Right lobe of liver (tissue), 6 donors: ENCODE measurements around the gene TAF7. TPM values are rescaled to one million over a fixed set of nuclear protein-coding genes. Genes with fewer than 3 reads are reported as not detected.
A peak's percentile ranks its signal among the peaks of the same experiment; 100 is the strongest.
"Not testable (repeated sequence)": the region's sequence is repeated elsewhere in the genome, so short reads cannot be mapped to it uniquely, and the experiment has no call there.

Experiments used
- ATAC-seq, 4 donors: fragments of 200-7000 bp; cut with Tn5 transposase; one replicate each; pipeline ENCODE4 v1.9.1; 2020; ENCODE audit warnings: mild to moderate bottlenecking in 4 of 4, moderate library complexity in 4 of 4
- DNase-seq, 3 donors: peaks; one replicate each; pipeline ENCODE4 v3.0.0-alpha.2; 2020
- H3K27ac ChIP-seq, 3 donors: fragments of 200-600 bp; one replicate each; pipeline ENCODE4 v1.8.0; 2022
- H3K27me3 ChIP-seq, 2 donors: fragments of 200-600 bp; one replicate each; pipeline ENCODE4 v1.8.0; 2022
- H3K36me3 ChIP-seq, 4 donors: fragments of 200-600 bp; sonication (generic) in 1 of 4; one replicate each; pipeline versions ENCODE4 v1.5.1 to v1.8.0; 2017 to 2022; ENCODE audit warnings: control low read depth in 1 of 4
- H3K4me1 ChIP-seq, 4 donors: fragments of 200-600 bp; sonication (generic) in 1 of 4; one replicate each; pipeline versions ENCODE4 v1.5.1 to v1.8.0; 2017 to 2022; ENCODE audit warnings: control low read depth in 1 of 4
- H3K4me3 ChIP-seq, 3 donors: fragments of 200-600 bp; one replicate each; pipeline ENCODE4 v1.8.0; 2022
- H3K9me3 ChIP-seq, 4 donors: fragments of 200-600 bp; sonication (generic) in 1 of 4; one replicate each; pipeline versions ENCODE4 v1.5.1 to v1.8.0; 2017 to 2022; ENCODE audit warnings: control low read depth in 1 of 4
- CTCF ChIP-seq, 4 donors: fragments of 200-600 bp in 3 of 4; fragments of 450-650 bp in 1 of 4; IDR thresholded peaks; one replicate each; pipeline versions ENCODE4 v1.5.1 to v1.8.0; 2016 to 2022; ENCODE audit warnings: antibody characterized with exemption in 4 of 4, mild to moderate bottlenecking in 2 of 4
- POLR2A ChIP-seq: fragments of 450-650 bp; IDR thresholded peaks from one replicate; pipeline ENCODE4 v1.6.1; 2017; ENCODE audit warnings: antibody characterized with exemption, mild to moderate bottlenecking
- WGBS: methylation state at CpG from one replicate; pipeline ENCODE4 v1.1.6; 2018; ENCODE audit warnings: low coverage, low lambda C conversion rate; ENCODE audit not compliant: insufficient coverage; ENCODE audit errors: missing lambda C conversion rate; 5-methylcytosine and 5-hydroxymethylcytosine counted together
- intact Hi-C, 2 donors: fragments of 100-400 bp; cut with DNase I; formaldehyde crosslinking; loops; one replicate each; pipeline versions ENCODE4 v1.11.2 to v1.14.1; 2022
- total RNA-seq, 6 experiments: library from RNA; depleted of rRNA in 2 of 6; stranded (reverse); fragments of >200 nt in 2 of 6; fragmentation: NEBNext Ultra II Directional in 3 of 6; extraction: Animal tissue kit (Norgen Biotek cat#: 25700) in 3 of 6; gene quantifications; one replicate each; pipeline versions ENCODE4 v1.1.0 to v1.2.4, GENCODE V29; 2016 to 2023
- donor health status: DM: no; HTN: yes; CAD: no.
- donor health status: DM: no; HTN: no; CAD: no.
- donor health status: DM: no; HTN: no; CAD: no.
- donor health status: DM: no; HTN: yes; CAD: no.
- donor health status: DM: no; HTN: yes; CAD: no.

The TAF7 gene
- total RNA-seq, 6 experiments from 2014 or later, result 17.7 to 37.9 (median 22.3) TPM

- ATAC-seq (peak in 2 of 4 donors; percentile 41 to 43), DNase-seq (no peak)
- 15% methylated on average over 9 of the region's 9 CpGs for WGBS
- H3K4me3 ChIP-seq, result peak within 1 kb of the TSS in 2 of 3 donors; percentile 18 to 24
- H3K27me3 ChIP-seq, result no peaks in the 10 kb centered on the region
- H3K9me3 ChIP-seq, result peaks cover 0 to 4% (median 0%) of the 10 kb centered on the region in 4 donors
- TF ChIP-seq POLR2A (no peak), CTCF (IDR thresholded peaks at IDR 0.05) (peak in 3 of 4 donors; percentile 13 to 22 (median 22))
- no peaks in the 10 kb centered on the region for H3K36me3 ChIP-seq
- intact Hi-C loops, result no loop called here
- H3K4me1 ChIP-seq, result no peaks in the 10 kb centered on the region
- H3K27ac ChIP-seq, result no peak within 1 kb of the TSS
Measured at GRCh38 chr5:141343242-141343952, 22.8 kb upstream of the TAF7 start, which contains the start of gene PCDHGA3. TSS of gene PCDHGA3 (plus strand) at chr5:141343829. CDS start at chr5:141344034, 205 bp downstream.

GRCh38 chr5:141342773-141343172, 22.2 kb upstream of the TAF7 start:
- no peaks in the 10 kb centered on the region for H3K4me1 ChIP-seq
- peaks cover 0 to 4% (median 0%) of the 10 kb centered on the region in 4 donors for H3K9me3 ChIP-seq
- H3K4me3 ChIP-seq, result no peak overlapping the region
- no peak for ATAC-seq
- intact Hi-C loops, result no loop called here
- TF ChIP-seq POLR2A (no peak), CTCF (IDR thresholded peaks at IDR 0.05) (no peak)
- H3K27ac ChIP-seq, result no peak overlapping the region
- 31% methylated on average over 1 of the region's 1 CpG for WGBS
- no peaks in the 10 kb centered on the region for H3K36me3 ChIP-seq
- no peaks in the 10 kb centered on the region for H3K27me3 ChIP-seq
- DNase-seq, result no peak

- H3K27me3 ChIP-seq, H3K4me3 ChIP-seq, H3K36me3 ChIP-seq, H3K4me1 ChIP-seq, DNase-seq, H3K9me3 ChIP-seq, intact Hi-C loops, H3K27ac ChIP-seq, ATAC-seq: not testable (repeated sequence)
- WGBS, result 51% methylated on average over 5 of the region's 45 CpGs
Measured at GRCh38 chr5:141340781-141341354, 20.3 kb upstream of the TAF7 start.

- intact Hi-C loops, result no loop called here
- H3K27ac ChIP-seq, result no peak within 1 kb of the TSS
- DNase-seq, result no peak
- peaks cover 0 to 7% (median 2%) of the 10 kb centered on the region in 4 donors for H3K9me3 ChIP-seq
- H3K4me1 ChIP-seq, result no peaks in the 10 kb centered on the region
- H3K4me3 ChIP-seq, result peak within 1 kb of the TSS in 1 of 3 donors; percentile 7
- no peaks in the 10 kb centered on the region for H3K36me3 ChIP-seq
- no peaks in the 10 kb centered on the region for H3K27me3 ChIP-seq
- WGBS, result 19% methylated on average over 22 of the region's 27 CpGs
- no peak for TF ChIP-seq POLR2A
- peak in 2 of 4 donors; percentile 23 to 24 for TF ChIP-seq CTCF (IDR thresholded peaks at IDR 0.05)
- peak in 2 of 4 donors; percentile 34 to 40 for ATAC-seq
Measured at GRCh38 chr5:141338538-141339306, 18.1 kb upstream of the TAF7 start, which contains the start of gene PCDHGA2. TSS of gene PCDHGA2 (plus strand) at chr5:141338760.

DNA sequence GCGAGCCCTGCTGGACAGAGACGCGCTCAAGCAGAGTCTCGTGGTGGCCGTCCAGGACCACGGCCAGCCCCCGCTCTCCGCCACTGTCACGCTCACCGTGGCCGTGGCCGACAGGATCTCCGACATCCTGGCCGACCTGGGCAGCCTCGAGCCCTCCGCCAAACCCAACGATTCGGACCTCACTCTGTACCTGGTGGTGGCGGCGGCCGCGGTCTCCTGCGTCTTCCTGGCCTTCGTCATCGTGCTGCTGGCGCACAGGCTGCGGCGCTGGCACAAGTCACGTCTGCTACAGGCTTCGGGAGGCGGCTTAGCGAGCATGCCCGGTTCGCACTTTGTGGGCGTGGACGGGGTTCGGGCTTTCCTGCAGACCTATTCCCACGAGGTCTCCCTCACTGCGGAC, 12.0 kb upstream of the TAF7 start:
- DNase-seq, H3K27ac ChIP-seq, H3K36me3 ChIP-seq, H3K27me3 ChIP-seq, H3K4me3 ChIP-seq, ATAC-seq, intact Hi-C loops, H3K4me1 ChIP-seq: not testable (repeated sequence)
- 23% methylated on average over 10 of the region's 39 CpGs for WGBS
- peaks cover 0 to 13% (median 3%) of the 10 kb centered on the region in 4 donors for H3K9me3 ChIP-seq
